GM21381 (cell line): Measurements from ENCODE around the gene RAD51B.

Source experiments
- ATAC-seq: cut with Tn5 transposase; IDR thresholded peaks from one replicate; pipeline ENCODE4 v1.9.1; 2021; ENCODE audit warnings: mild to moderate bottlenecking, moderate library complexity; ENCODE audit not compliant: unreplicated experiment

The RAD51B gene

DNA sequence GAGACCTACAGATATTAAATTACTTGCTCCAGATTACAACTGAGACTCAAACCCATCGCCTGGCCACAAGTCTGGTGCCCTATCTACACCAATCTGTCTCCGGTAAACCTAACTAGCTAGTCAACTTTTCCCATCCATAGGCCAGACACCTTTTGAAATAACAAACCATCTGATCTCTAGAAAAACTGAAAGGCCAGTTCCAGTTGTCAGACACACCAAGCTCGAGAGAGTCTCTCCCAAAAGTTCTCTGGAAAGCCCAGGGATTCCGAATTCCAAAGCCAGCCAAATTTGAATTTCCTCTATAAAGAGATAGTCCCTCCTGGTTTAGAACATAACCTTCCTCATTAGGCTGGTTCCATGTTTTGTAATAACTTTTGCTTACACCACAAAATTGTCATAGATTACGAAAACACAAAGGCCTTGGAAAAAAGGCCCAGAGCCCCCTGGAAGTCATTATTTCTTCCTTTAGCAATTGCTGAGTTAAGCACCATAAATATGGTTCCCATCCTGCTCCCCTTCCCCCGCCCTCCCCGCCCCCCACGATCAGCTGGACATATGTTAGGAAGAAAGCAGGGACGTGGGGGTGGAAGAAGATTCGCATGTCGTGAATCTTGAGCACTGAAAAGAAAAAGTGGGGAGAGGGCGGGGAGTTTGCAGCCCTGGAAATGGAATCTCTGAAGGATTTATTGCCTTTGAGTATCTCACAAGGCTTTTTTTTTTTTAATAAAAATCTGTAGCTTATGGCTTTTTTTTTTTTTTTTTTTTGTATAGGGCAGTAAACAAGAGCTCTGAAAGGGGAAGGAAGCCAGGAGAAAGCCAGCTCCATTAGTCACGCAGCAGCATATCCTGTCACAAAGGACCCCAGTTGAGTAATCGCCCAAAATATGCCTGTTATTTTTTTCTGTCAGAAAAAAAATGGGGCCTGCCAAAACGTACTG lies 862.9 kb downstream of the RAD51B start:
- ATAC-seq, result no peak

DNA sequence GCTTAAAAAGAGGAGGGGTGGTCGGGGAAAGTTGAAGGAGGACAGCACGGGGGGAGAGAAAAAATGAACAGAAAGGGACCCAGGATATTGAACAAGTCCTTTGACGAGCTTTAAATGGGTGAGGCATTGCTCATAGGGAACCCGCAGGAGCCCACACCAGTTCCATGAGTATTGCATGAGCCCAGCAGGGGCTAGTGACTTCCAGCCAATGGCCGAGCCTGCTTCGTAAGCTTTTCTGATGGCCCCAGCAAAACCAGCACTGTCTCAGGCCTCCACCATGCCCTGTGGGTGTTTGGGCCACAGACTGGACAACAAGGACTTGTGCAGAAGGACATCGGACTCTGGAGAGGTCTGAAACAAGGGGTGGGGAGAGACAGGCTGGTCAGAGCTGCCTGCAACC lies 863.7 kb downstream of the RAD51B start:
- ATAC-seq, result no peak

DNA sequence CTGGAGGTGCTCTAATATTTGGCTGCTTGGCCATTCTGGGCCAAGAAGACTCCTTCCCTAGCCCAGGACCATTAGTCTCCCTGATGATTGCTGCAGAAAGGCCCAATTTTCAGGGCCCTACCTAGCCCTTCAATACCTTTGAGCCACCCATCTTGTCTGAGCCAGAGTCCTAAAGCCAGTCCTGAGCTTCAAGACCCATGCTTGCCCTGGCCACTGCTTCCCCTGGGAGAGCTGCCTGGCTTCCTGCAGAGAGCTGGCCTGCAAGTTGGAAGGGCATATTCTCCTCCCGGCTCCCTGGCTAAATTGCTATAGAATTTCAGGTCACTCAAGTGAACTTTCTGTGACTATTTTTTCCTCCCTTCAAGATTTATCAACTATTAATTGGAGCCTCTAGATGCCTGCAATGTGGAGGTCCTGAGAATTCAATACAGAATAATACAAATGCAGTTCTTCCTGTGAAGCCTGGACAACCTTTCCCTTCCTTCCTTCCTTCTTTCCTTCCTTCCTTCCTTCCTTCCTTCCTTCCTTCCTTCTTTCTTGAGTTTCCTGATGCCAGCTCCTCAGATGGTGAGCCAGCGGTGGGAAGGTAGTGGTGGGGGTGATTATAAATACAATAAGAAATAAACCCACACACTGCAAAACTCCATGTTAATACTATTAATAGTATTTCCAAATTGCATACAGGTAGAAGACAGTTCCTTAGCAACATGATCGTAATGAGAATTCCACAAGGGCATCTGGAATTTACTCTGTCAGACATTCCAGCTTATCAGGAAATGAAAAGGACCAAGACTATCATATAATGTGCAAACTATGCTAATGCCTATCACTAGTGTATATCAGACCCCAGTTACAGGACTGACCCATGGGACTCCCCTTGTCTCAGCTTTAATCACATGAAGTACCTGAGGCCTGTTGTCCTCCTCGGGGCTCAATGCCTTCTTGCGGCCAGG lies 865.2 kb downstream of the RAD51B start:
- ATAC-seq, result no peak

DNA sequence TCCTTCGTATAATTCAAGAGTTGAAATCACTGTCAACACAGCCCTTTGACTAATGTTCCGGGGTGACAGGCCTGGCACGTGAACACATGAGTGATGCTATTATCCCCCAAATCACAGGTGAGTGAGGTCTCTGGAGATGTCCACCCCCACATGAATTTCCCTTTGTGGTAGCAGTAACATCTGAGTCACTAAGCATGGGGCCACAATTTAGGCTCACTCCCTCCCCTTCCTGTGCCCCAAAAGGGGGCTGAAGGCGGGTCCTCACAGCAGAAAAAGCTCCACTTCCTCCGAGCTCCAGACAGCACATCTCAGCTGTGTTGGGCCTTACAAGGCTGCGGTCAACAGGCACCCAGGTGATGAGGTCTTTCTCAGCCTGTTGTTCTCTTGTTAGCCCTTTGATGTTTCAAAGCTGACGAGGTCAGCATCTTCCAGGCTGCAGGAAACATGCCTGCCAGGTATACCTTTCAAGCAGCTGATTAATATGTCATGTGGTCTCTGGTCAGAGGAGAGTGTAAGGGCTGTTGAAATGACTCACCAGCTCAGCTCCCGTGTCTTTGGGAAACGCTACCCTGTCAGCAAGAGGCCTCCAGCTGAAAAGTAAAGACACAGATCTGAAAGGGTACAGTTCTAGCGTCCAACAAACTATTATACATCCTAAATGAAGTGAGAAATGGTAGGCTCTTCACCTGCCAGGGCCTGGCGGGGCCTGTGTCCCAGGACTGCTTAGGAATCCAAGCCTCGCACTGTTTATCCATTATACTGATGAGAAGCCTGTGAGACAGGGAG lies 866.0 kb downstream of the RAD51B start:
- ATAC-seq, result peak; percentile 70

DNA sequence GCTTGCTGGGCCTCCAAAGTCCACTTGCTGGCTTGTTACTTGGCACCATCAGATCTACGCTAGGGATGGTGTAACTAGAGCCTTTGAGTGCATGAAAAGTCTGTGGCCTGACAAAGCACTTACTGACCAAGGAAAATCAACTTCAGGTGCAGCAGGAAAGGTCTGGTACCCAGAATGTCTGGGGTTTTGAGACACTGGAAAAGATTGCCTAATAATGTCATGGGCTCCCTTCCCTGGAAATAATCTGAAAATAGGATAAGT lies 866.6 kb downstream of the RAD51B start:
- ATAC-seq, result no peak

DNA sequence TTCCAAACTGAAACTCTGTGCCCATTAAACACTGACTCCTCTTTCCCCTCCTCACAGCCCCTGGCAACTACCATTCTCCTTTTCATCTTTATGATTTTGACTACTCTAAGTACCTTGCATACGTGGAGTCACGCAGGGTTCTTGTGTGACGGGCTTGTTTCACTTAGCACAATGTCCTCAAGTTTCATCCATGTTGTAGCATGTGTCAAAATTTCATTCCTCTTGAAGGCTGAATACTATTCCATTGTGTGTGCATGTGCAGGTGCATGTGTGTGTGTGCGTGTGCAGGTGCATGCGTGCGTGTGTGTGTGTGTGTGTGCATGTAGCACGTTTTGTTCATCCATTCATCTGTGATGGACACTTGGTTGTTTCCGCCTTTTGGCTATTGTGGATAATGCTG lies 867.1 kb downstream of the RAD51B start:
- ATAC-seq, result no peak

DNA sequence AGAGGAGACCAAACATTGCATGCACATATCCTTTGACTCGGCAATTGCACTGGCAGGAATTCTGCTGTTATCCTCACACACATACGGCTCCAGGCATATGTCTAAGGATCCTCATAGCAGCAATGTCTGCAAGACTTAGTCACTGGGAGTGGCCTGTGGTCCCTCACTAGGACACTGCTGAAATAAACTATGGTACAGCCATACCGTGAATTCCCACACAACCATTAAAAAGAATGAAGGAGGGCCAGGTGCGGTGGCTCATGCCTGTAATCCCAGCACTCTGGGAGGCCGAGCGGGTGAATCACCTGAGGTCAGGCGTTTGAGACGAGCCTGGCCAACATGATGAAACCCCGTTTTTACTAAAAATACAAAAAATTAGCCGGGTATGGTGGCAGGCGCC lies 868.2 kb downstream of the RAD51B start:
- no peak for ATAC-seq

DNA sequence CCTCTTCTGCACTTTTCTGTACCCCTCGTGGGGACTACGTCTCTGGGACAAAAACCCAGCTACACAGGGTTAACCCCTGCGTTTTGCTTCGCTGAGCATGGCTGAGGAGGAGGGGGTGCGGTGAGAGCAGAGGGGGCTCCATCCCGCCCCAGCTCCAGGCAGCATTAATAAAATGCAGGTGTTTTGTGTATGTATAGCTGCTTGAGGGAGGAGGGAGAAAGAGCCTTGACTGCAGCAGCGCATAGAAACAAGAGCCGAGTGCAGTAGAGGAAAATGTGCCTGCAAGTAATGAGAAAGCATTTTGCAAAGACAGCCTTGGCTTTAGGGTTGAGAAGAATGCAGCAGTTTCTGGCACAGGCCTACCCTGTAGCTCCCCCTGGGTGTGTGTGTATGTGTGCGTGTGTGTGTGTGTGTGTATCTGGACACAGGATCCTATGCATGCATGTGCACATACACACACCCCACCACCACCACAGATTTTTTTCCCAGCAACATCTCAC lies 869.3 kb downstream of the RAD51B start:
- ATAC-seq, result no peak

DNA sequence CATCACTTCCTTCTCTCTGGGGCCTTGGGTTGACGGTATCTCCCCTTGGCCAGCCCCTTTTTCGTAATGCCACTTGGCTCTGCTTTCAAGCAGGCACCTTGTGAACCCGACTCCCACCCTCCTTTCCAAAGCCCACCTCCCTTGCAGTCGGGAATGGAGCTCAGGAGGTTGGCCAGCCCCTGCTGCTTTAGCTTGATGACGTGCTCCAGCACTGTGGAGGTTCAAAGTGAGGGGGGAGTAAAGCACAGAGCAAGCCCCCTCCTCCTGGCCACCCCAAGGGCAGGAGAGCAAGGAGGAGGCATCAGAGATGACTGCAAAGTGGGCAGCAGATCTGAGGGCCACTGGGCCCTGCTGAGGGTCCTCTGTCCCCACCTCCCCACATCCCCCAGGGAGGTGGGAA lies 869.9 kb downstream of the RAD51B start:
- no peak for ATAC-seq

DNA sequence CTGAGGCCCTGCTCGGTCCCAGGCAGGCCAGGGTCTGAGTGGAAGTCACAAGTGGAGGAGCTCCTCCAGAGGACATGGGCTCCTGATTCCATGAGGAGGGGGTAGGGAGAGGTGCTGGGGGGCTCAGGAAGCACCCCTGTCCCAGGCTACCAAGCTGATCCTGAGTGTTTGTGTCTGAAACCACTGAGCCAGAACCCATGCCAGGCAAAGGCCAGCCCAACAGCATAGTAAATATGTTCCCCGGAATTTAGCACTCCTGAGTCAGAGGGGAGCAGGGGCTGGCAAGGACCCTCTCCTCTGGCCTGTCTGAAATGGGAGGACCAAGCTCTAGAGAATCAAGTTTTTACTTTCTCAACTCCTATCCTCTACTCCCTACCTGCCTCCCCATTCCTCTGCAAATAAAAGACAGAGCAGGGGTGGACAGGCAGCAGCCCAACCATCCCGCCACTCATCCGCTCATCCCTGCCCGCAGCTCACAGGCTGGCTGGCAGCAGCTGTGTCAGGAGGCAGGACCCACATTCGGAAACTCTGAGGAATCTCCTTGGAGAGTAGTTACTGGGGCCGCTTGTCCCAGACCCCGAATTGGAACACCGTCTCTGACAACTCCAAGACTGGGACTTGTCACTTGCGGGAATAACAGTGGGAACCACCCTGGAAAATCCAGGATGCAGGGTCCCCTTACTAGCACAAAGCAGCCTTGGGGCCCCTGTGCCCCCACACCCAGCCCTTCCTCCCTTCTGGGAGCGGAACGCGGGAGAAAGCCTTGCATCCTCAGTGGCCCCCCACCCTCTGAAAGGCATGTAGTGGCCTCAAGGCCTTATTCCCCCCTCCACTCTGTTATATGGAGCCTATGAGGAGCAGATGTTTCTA lies 870.7 kb downstream of the RAD51B start:
- ATAC-seq, result no peak

DNA sequence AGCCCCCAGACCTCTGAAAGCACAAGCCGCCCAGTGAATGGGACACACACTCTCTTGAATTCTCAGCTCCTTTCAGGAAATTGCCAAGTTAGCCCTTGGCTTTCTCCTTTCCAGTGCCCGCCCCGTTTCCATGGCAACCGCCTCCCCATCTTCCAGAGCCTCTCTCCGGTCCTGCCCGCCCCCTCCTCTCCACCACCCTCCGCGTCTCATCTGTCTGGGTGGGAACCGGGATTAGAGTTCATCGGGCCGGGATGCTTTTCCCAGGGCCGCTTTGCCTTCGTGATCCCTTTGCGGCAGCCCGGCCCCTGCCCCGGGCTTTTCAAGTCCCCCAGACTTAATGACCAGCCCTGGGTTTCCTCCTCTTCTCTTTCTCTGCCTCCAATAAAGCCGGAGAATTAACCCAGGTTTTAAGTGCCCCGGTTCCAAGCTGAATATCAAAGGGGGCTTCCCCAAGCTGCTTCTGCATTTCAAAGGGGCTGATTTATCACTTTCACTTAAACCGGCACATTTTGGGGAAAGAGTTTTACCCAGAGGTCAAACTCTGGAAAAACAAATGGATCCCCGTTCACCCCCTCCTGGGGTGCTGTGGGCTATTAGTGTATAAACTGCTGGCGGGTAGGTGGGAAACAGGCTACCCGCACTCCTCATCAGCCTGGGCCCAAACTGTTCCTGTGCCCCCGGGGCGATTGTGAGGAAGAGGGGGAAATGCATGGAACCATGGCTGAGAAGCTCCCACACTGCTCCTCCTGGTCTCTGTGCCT lies 871.6 kb downstream of the RAD51B start:
- ATAC-seq, result no peak

DNA sequence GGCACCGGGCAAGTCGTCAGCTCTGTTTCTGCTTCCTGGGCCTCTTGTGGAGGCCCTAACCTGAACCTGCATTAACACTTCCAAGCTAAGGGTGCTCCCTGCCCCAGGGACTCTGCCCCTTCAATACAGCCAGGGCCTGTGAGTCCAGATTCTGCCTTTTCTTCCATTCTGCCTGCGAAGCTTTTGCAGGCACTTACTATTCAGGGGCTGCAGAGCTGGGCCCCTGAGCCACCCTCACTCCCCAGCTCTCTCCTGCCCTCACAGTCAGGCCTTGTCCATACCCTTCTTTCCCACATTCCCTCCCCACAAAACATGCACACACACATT lies 872.2 kb downstream of the RAD51B start:
- ATAC-seq, result no peak

DNA sequence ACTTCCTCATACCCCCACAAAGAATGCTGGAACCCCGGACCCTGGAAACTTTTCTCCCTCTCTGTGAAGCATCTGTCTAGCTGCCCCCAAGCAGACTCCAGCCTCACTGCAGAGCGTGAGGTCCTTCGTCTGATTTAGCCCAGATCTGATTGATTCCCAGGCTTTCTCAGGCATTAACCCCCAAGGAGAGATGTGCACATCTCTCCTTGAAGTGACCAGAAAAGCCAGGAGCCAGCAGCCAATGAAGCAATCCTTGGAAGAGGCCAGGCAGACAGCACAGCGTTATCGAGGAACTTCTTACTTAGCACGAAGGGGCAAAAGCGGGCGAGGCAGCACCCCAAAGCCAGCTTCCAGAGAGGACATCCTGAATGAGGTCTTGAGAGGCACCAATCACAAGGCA lies 872.6 kb downstream of the RAD51B start:
- no peak for ATAC-seq

DNA sequence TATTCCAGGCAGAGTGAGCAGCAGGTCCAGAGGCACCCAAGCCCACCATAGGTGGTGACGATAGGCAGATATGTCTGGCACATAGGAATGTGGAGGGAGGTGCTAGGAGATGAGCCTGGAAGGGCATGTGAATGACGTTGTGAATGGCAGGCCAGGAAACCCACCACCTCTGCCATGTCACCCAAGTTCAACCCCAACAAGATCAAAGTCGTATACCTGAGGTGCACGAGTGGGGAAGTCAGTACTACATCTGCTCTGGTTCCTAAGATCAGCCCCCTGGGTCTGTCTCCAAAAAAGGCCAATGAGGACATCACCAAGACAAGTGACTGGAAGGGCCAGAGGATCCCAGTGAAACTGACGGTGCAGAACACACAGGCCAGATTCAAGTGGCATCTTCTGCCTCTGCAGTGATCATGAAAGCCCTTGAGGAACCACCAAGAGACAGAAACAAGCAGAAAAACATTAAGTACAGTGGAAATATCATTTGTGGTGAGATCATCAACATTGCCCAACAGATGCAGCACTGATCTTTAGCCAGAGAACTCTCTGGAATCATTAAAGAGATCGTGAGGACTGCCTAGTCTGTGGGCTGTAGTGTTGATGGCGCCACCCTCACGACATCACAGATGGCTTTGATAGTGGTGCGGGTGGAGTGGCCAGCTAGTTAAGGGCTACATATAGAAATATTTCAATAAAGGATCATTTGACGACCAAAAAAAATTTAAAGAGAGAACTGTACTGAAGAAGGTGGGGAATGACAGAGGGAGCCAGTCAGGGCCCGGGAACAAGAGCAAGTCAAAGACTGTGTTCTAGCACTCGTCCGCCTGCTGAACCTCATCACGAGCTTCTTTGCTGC lies 873.6 kb downstream of the RAD51B start:
- no peak for ATAC-seq

DNA sequence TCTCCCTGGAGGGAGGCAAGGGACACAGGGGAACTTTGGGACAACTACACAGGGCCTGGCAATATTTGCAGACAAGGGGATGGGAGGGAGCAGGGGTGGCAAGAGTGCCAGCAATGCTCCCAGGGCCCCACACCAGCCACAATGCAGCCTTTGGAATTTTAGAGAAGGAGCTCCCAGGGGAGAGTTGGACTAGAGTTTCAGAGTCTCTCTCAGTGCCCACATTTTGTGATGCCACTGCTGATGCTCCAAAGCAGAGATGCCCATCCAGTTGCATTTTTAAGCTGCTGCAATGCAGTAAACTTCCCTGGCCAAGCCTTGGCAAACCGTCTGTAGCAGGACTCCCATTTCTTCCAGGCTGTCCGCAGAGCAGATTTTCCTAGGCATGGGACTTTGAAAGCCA lies 874.3 kb downstream of the RAD51B start:
- ATAC-seq, result no peak

DNA sequence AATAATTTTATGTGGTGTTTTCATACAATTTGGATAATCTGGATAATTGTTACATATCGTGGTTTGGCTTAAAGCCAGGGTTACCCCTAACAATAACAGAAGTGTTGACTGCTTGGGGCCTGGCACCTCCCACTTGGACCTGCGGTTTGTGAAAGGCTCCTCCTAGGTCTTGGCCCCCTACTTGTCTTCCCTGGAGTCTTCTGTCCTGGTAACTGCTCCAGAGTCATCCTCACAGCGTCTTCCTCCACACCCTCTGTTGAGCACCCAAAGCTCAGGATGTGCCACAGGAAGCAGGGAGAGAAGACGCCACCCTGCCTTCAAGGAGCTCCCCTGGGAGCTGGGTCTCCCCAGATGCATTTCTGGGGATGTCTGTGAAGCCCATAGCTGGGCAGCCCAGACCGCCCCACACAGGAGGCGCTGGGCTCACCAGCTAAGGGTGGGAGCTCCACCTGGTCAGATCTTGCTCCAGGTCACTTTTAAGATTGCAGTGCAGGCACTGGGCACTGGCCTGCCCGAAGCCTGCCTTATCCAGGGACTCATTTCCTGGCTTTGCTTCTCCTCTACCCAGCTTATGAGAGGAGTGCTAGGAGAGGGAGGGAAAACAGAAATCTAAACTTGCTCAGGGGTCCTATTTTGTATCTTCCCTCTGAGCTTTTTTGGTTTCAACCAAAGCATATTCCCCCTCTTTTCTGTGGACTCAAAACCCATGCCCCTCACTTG lies 875.1 kb downstream of the RAD51B start:
- ATAC-seq, result no peak

DNA sequence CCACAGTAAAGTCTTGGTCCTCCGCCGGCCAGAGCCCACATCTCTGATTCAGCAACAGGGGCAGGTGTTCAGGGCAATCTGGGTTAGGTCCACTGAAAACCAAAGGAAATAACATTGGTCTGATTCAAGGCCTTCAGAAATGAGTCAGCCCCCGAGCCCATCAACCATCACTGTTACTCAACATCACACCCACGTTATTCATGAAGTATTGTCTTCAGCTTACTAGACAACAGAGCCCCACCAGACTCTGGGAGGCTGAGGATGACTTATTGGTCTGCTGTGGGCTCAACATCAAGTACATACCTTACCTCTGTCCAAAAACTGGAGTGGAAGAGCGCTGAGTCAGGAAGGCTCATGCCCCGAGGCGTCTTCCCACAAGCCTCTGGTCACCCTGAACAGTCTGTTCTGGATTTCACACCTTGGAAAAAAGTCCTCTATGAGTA lies 875.8 kb downstream of the RAD51B start:
- ATAC-seq, result peak; percentile 90

DNA sequence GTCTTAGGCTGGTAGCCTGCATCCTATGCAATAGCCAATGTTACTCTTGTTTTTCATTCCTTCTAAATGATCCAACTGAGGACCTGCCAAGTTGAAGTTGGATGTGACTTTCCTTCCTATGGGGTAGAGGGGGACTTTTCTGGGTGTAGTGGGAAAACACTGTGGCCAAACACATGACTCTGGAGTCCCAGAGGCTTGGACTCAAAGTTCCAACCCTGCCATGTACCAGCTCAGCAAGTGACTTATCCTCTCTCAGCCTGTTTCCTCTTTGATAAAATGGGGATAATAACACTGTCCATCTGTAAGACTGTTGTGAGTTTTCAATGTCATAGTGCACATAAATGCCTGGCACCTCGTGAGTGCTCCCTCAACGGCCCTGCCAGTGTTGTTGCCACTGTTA lies 876.3 kb downstream of the RAD51B start:
- ATAC-seq, result no peak
